ENCODE data around the gene ATP1B3.

DNA sequence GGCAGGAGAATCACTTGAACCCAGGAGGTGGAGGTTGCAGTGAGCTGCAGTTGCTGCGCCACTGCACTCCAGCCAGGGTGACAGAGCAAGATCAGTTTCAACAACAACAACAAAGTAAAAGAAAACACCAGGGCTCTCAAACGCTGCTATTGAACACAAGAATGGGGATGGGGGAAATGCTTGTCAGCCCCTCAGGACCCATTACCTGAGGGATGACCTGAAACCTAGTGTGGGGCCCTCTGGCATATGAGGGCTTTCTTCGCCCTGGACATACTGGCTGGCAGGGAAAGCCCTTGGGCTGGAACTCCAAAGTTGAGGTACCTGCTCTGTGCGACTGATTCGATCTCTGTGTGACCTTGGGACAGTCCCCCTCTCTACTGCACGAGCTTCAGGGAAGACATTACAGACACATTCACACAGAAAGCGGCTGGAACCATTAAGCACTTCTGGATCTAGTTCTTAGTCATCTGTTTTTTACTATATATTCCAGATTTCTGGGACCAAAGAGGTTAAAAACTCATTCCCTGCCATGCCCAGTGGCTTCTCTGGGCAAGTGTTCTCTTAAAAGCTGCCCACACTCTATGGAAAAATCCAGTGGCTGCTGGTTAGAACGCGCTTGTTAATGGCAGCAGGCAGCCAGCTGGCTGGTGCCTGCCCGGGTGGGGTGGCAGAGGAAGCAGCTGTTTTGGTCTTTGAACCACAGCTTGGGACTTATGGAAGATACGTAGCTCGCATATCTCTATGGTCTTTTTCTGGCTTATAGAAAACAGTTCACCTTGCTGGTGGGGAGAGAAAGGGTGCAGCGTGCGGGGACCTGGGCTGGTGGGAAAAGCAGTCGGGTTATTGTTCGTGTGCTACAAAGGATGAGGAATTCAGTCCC is 57.2 kb downstream of the ATP1B3 start:
- TF ChIP-seq, protein P1, sequence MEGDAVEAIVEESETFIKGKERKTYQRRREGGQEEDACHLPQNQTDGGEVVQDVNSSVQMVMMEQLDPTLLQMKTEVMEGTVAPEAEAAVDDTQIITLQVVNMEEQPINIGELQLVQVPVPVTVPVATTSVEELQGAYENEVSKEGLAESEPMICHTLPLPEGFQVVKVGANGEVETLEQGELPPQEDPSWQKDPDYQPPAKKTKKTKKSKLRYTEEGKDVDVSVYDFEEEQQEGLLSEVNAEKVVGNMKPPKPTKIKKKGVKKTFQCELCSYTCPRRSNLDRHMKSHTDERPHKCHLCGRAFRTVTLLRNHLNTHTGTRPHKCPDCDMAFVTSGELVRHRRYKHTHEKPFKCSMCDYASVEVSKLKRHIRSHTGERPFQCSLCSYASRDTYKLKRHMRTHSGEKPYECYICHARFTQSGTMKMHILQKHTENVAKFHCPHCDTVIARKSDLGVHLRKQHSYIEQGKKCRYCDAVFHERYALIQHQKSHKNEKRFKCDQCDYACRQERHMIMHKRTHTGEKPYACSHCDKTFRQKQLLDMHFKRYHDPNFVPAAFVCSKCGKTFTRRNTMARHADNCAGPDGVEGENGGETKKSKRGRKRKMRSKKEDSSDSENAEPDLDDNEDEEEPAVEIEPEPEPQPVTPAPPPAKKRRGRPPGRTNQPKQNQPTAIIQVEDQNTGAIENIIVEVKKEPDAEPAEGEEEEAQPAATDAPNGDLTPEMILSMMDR (IDR thresholded peaks at IDR 0.05): no peak
- no peak for TF ChIP-seq POLR2A (IDR thresholded peaks at IDR 0.05)
